Measurements from ENCODE around the gene ECE1.

ECE1 gene

DNA sequence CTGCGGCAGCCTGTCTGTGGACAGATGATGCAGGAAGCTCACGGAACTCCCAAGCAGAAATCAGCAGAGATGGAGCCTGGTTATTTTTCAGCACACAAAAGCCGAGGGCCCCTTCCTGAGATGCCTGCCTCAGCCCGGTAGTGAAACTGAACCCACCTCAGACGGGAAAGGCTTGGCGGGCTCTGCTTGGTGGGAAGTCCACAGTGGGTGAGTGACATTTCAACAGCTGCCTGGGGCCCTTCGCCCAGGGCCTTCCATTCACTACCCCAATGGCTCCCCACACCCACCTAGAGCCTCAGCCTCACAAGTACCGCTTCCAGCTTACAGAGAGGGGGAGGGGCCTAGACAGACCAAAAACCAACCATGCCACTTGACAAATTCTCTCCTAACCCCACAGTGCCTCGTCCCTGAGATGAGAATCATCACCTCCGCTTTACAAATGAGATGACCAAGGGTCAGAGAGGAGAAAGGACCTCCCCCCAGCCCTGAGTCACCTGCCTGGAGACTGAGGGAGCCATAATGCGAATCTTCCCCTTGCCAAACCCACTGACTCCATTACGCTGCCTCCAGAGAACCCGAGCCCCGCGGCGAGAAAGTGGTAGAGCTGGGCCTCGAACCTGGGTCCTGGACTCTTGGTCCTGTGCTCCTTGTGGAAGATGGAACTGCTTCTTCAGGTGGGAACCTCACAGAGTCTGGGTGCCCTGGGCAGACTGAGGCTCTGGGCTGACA is 3.4 kb upstream of the ECE1 start:
- in situ Hi-C loops (cut with HindIII; ENCODE audit: low pct_ligation_motif_present, low sequenced_read_pairs), result no loop called here
- H3K27me3 ChIP-seq (replicated peaks), result no peaks in the 10 kb centered on the region
- no peak for DNase-seq
- H3K4me3 ChIP-seq (ENCODE audit: low read depth, low read length), result no peak overlapping the region
- no peaks in the 10 kb centered on the region for H3K36me3 ChIP-seq (replicated peaks)
- TF ChIP-seq, protein P1, sequence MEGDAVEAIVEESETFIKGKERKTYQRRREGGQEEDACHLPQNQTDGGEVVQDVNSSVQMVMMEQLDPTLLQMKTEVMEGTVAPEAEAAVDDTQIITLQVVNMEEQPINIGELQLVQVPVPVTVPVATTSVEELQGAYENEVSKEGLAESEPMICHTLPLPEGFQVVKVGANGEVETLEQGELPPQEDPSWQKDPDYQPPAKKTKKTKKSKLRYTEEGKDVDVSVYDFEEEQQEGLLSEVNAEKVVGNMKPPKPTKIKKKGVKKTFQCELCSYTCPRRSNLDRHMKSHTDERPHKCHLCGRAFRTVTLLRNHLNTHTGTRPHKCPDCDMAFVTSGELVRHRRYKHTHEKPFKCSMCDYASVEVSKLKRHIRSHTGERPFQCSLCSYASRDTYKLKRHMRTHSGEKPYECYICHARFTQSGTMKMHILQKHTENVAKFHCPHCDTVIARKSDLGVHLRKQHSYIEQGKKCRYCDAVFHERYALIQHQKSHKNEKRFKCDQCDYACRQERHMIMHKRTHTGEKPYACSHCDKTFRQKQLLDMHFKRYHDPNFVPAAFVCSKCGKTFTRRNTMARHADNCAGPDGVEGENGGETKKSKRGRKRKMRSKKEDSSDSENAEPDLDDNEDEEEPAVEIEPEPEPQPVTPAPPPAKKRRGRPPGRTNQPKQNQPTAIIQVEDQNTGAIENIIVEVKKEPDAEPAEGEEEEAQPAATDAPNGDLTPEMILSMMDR (IDR thresholded peaks at IDR 0.05; ENCODE audit: low read depth, low read length, missing control alignments), result no peak
- peak overlapping the region; percentile 14 for H3K27ac ChIP-seq

DNA sequence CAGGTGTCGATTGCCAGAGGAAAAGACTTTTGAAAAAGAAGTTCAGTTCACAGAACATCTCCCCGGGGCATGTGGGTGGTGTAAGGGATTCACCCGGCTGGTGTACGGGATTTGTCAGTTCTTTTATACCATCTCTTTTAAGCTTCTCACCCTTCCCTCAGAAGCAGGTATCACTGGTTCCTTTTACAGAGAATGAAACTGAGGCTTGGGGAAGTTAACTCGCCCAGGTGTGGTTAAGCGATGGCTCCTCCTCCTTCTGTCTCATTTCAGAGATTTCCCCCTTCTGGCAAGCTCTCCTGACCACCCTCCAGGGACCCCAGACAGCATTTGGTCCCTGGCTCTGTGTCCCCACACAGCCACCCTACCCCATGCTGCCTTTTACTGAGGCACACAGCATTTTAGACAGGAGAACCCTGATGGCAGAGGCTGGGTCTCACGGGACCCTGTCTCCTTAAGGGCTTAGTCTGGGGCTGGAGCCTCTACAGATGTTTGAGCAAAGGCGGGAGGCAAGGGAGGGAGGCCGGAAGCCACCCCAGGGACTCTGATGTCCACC is 2.8 kb upstream of the ECE1 start:
- TF ChIP-seq, protein P1 (IDR thresholded peaks at IDR 0.05; ENCODE audit: low read depth, low read length, missing control alignments), result no peak
- in situ Hi-C loops (cut with HindIII; ENCODE audit: low pct_ligation_motif_present, low sequenced_read_pairs), result no loop called here
- Histone ChIP-seq H3K27ac (peak overlapping the region; percentile 14), H3K4me3 (ENCODE audit: low read depth, low read length) (no peak overlapping the region), H3K36me3 (replicated peaks) (no peaks in the 10 kb centered on the region), H3K27me3 (replicated peaks) (no peaks in the 10 kb centered on the region)
- DNase-seq, result no peak

DNA sequence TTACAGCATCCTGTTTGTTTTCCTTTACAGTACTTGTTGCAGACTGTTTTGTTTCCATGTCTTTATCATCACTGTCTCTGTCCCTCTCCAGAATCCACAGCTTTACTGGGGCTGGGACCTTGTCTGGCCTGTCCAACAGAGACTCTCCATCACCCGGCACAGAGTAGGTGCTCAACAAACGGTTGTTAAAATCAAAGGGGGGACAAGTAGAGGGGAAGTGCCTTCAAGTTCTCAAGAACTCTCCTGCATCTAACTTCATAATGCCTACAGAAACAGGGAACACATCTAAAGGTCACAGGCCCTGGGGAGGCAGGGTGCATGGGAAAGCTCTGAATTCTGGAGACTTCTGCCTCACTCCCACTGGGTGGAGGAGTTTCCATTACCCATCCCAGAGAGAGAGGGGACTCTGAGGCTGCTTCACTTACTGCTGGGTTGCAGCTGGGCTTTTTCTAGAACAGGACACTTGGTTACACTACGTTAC is 2.3 kb upstream of the ECE1 start:
- in situ Hi-C loops (cut with HindIII; ENCODE audit: low pct_ligation_motif_present, low sequenced_read_pairs), result no loop called here
- Histone ChIP-seq H3K27me3 (replicated peaks) (no peaks in the 10 kb centered on the region), H3K36me3 (replicated peaks) (no peaks in the 10 kb centered on the region), H3K4me3 (ENCODE audit: low read depth, low read length) (no peak overlapping the region), H3K27ac (no peak overlapping the region)
- TF ChIP-seq, protein P1 (IDR thresholded peaks at IDR 0.05; ENCODE audit: low read depth, low read length, missing control alignments), result no peak
- DNase-seq, result no peak

DNA sequence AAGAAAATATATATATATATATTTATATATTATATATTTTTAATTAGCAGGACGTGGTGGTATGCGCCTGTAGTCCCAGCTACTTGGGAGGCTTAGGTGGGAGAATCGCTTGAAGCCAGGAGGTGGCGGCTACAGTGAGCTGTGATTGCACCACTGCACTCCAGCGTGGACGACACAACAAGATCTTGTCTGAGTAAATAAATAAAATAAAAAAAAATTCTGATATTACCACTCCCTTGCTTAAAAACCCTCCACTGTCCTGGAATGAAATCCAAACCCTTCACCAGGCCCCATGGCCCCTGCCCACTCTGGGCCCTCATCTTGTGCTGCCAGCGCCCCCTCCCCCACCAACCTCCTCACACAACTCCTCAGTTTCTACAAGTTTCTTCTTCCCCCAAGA is 1.7 kb upstream of the ECE1 start:
- Histone ChIP-seq H3K27me3 (replicated peaks) (no peaks in the 10 kb centered on the region), H3K27ac (no peak overlapping the region), H3K36me3 (replicated peaks) (no peaks in the 10 kb centered on the region), H3K4me3 (ENCODE audit: low read depth, low read length) (no peak overlapping the region)
- in situ Hi-C loops (cut with HindIII; ENCODE audit: low pct_ligation_motif_present, low sequenced_read_pairs), result no loop called here
- DNase-seq, result no peak
- TF ChIP-seq, protein P1 (IDR thresholded peaks at IDR 0.05; ENCODE audit: low read depth, low read length, missing control alignments), result no peak

DNA sequence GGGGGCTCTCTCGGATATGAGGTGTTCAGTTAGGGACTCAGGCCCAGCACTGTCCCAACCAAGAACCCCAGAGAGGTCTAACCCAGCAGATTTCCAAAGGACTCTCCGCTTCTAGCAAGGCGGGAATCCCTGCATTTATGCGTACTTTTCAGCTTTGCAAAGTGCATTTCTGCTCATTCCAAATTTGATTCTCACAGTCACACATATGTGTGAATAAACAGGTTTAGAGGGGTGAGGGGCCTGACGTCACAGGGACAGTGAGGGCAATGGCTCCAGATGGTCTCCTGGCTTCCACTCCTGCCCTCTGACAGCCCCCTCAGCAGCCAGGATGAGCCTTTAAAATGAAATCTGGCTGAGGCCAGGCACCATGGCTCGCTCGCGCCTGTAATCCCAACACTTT is 921 bp upstream of the ECE1 start:
- Histone ChIP-seq H3K36me3 (replicated peaks) (peaks cover under 1% of the 10 kb centered on the region), H3K4me3 (ENCODE audit: low read depth, low read length) (no peak overlapping the region), H3K27ac (no peak overlapping the region), H3K27me3 (replicated peaks) (no peaks in the 10 kb centered on the region)
- TF ChIP-seq, protein P1 (IDR thresholded peaks at IDR 0.05; ENCODE audit: low read depth, low read length, missing control alignments), result no peak
- no peak for DNase-seq
- in situ Hi-C loops (cut with HindIII; ENCODE audit: low pct_ligation_motif_present, low sequenced_read_pairs), result no loop called here

All from brain microvascular endothelial cell (primary cell).